ENCODE data around the gene SGO2.

SGO2 gene

GRCh38 chr2:200578778-200579177, 52.8 kb downstream of the SGO2 start:
- Histone ChIP-seq H4K20me1 (ENCODE audit: insufficient read depth, low read length) (no peaks in the 10 kb centered on the region), H3K27me3 (replicated peaks; ENCODE audit: insufficient read depth, low read length) (no peaks in the 10 kb centered on the region), H3K9ac (ENCODE audit: low read length) (no peak overlapping the region), H3K9me3 (replicated peaks; ENCODE audit: insufficient read depth, low read length) (no peaks in the 10 kb centered on the region), H3K9me2 (replicated peaks; ENCODE audit: insufficient read depth, low read length) (no peaks in the 10 kb centered on the region), H3K27ac (ENCODE audit: low read length) (no peak overlapping the region), H3K4me2 (ENCODE audit: low read depth, low read length) (no peak overlapping the region), H3F3A (ENCODE audit: insufficient read depth, low read length) (no peaks in the 10 kb centered on the region), H3K4me3 (ENCODE audit: low read length) (no peak overlapping the region), H2AFZ (ENCODE audit: low read length) (no peak overlapping the region), H3K79me2 (ENCODE audit: low read length) (no peaks in the 10 kb centered on the region), H3K4me1 (ENCODE audit: low read length) (no peaks in the 10 kb centered on the region), H3K36me3 (replicated peaks; ENCODE audit: insufficient read depth, low read length) (no peaks in the 10 kb centered on the region)
- peak; percentile 27 for DNase-seq
- TF ChIP-seq EZH2phosphoT487 (IDR thresholded peaks at IDR 0.05; ENCODE audit: low read length) = no peak
- TF ChIP-seq CTCF (IDR thresholded peaks at IDR 0.05; ENCODE audit: low read length) = peak; percentile 64
- TF ChIP-seq EZH2 (optimal IDR thresholded peaks at IDR 0.05; ENCODE audit: low read depth, low read length) = no peak

GRCh38 chr2:200584639-200585038, 58.6 kb downstream of the SGO2 start:
- DNase-seq = no peak
- Histone ChIP-seq H3K36me3 (replicated peaks; ENCODE audit: insufficient read depth, low read length) (no peaks in the 10 kb centered on the region), H3K27ac (ENCODE audit: low read length) (no peak overlapping the region), H3K9ac (ENCODE audit: low read length) (no peak overlapping the region), H3K4me2 (ENCODE audit: low read depth, low read length) (no peak overlapping the region), H2AFZ (ENCODE audit: low read length) (no peak overlapping the region), H3K9me3 (replicated peaks; ENCODE audit: insufficient read depth, low read length) (no peaks in the 10 kb centered on the region), H3K79me2 (ENCODE audit: low read length) (no peaks in the 10 kb centered on the region), H3K4me1 (ENCODE audit: low read length) (no peaks in the 10 kb centered on the region), H3K9me2 (replicated peaks; ENCODE audit: insufficient read depth, low read length) (no peaks in the 10 kb centered on the region), H3K4me3 (ENCODE audit: low read length) (no peak overlapping the region), H3K27me3 (replicated peaks; ENCODE audit: insufficient read depth, low read length) (no peaks in the 10 kb centered on the region), H4K20me1 (ENCODE audit: insufficient read depth, low read length) (no peaks in the 10 kb centered on the region), H3F3A (ENCODE audit: insufficient read depth, low read length) (no peaks in the 10 kb centered on the region)
- TF ChIP-seq CTCF (IDR thresholded peaks at IDR 0.05; ENCODE audit: low read length) = no peak
- TF ChIP-seq EZH2phosphoT487 (IDR thresholded peaks at IDR 0.05; ENCODE audit: low read length) = no peak
- no peak for TF ChIP-seq EZH2 (optimal IDR thresholded peaks at IDR 0.05; ENCODE audit: low read depth, low read length)

DNA sequence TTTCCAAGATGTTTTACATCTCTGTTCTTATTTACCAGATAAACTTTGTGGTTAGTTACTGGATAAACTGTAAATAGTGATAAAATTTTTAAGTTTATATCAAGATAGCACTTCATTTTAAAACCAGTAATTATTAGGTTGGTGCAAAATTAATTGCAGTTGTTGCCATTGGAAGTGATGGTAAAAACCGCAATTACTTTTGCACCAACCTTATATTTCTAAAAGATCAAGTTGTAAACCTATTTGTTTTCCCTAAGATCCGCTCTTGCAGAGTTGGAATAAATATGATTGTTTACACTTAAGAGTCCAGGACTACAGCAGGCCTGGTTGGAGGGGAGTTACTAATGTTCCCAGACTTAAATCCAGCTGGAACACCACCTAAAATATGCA, 59.3 kb downstream of the SGO2 start:
- Histone ChIP-seq H3F3A (ENCODE audit: insufficient read depth, low read length) (no peaks in the 10 kb centered on the region), H3K79me2 (ENCODE audit: low read length) (no peaks in the 10 kb centered on the region), H3K9me3 (replicated peaks; ENCODE audit: insufficient read depth, low read length) (no peaks in the 10 kb centered on the region), H4K20me1 (ENCODE audit: insufficient read depth, low read length) (no peaks in the 10 kb centered on the region), H3K27me3 (replicated peaks; ENCODE audit: insufficient read depth, low read length) (no peaks in the 10 kb centered on the region), H3K27ac (ENCODE audit: low read length) (no peak overlapping the region), H3K4me1 (ENCODE audit: low read length) (no peaks in the 10 kb centered on the region), H3K36me3 (replicated peaks; ENCODE audit: insufficient read depth, low read length) (no peaks in the 10 kb centered on the region), H3K4me3 (ENCODE audit: low read length) (no peak overlapping the region), H2AFZ (ENCODE audit: low read length) (no peak overlapping the region), H3K4me2 (ENCODE audit: low read depth, low read length) (no peak overlapping the region), H3K9me2 (replicated peaks; ENCODE audit: insufficient read depth, low read length) (no peaks in the 10 kb centered on the region), H3K9ac (ENCODE audit: low read length) (no peak overlapping the region)
- TF ChIP-seq EZH2phosphoT487 (IDR thresholded peaks at IDR 0.05; ENCODE audit: low read length) (no peak), EZH2 (optimal IDR thresholded peaks at IDR 0.05; ENCODE audit: low read depth, low read length) (no peak), CTCF (IDR thresholded peaks at IDR 0.05; ENCODE audit: low read length) (no peak)
- no peak for DNase-seq

All from MM.1S (cell line).